Stimulated activated CD8-positive, alpha-beta memory T cell treated with anti-CD3 and anti-CD28 coated beads, Interleukin-7, amount 100 ng/mL, for 48 hours (primary cell): ENCODE measurements around the gene GDI1.

ENCODE experiments used
- DNase-seq, 2 donors: peaks; one replicate each; pipeline ENCODE4 v3.0.0-alpha.2; 2020; ENCODE audit warnings: low read depth in 1 of 2; ENCODE audit errors: extremely low read depth in 1 of 2

GDI1 gene

GRCh38 chrX:154408659-154409221, 28.2 kb upstream of the GDI1 start:
- no peak for DNase-seq

- DNase-seq = no peak
Observed at GRCh38 chrX:154409222-154409871, 27.6 kb upstream of the GDI1 start, which contains the start of gene DNASE1L1. TSS of gene DNASE1L1 (minus strand) at chrX:154409254. CDS start at chrX:154405568, 3,686 bp downstream.

GRCh38 chrX:154411981-154412340, 25.0 kb upstream of the GDI1 start:
- DNase-seq = peak in 1 of 2 donors; percentile 65

GRCh38 chrX:154412468-154412867, 24.5 kb upstream of the GDI1 start:
- no peak for DNase-seq

GRCh38 chrX:154413142-154413541, 23.8 kb upstream of the GDI1 start:
- no peak for DNase-seq

GRCh38 chrX:154417157-154417556, 19.8 kb upstream of the GDI1 start:
- no peak for DNase-seq

- no peak for DNase-seq
Observed at GRCh38 chrX:154419189-154419588, 17.8 kb upstream of the GDI1 start.

GRCh38 chrX:154419688-154420401, 17.1 kb upstream of the GDI1 start:
- DNase-seq = no peak

GRCh38 chrX:154420402-154420756, 16.6 kb upstream of the GDI1 start:
- no peak for DNase-seq

- no peak for DNase-seq
Observed at GRCh38 chrX:154426916-154427770, 9.8 kb upstream of the GDI1 start.

- DNase-seq = peak; percentile 73 to 83
Observed at GRCh38 chrX:154428176-154429171, 8.5 kb upstream of the GDI1 start, which contains the start of gene ATP6AP1. TSS of gene ATP6AP1 (plus strand) at chrX:154428677. CDS start at chrX:154428693, 16 bp downstream.

GRCh38 chrX:154429711-154430110, 7.2 kb upstream of the GDI1 start:
- no peak for DNase-seq

- no peak for DNase-seq
Observed at GRCh38 chrX:154430479-154430878, 6.5 kb upstream of the GDI1 start.

- DNase-seq = no peak
Observed at GRCh38 chrX:154430916-154431315, 6.0 kb upstream of the GDI1 start.

- no peak for DNase-seq
Observed at GRCh38 chrX:154431341-154431740, 5.6 kb upstream of the GDI1 start.

GRCh38 chrX:154432210-154432609, 4.7 kb upstream of the GDI1 start:
- no peak for DNase-seq

GRCh38 chrX:154433605-154434004, 3.3 kb upstream of the GDI1 start:
- DNase-seq = no peak

- no peak for DNase-seq
Observed at GRCh38 chrX:154434394-154435168, 2.4 kb upstream of the GDI1 start.

- no peak for DNase-seq
Observed at GRCh38 chrX:154435171-154435733, 1.7 kb upstream of the GDI1 start.
